C4-2B (cell line): ENCODE data around the gene RIMS3.

ENCODE experiments used
- H3K27ac ChIP-seq: fragments of 450-650 bp; 2 replicates; pipeline ENCODE4 v1.5.1; 2017
- ZFX ChIP-seq: fragments of 450-650 bp; IDR thresholded peaks from 2 replicates; pipeline ENCODE4 v1.6.1; 2017
- TF ChIP-seq, protein P1 (sequence below): fragments of 450-650 bp; conservative IDR thresholded peaks from 2 replicates; pipeline ENCODE4 v1.5.1; 2017; ENCODE audit warnings: mild to moderate bottlenecking

The RIMS3 gene

DNA sequence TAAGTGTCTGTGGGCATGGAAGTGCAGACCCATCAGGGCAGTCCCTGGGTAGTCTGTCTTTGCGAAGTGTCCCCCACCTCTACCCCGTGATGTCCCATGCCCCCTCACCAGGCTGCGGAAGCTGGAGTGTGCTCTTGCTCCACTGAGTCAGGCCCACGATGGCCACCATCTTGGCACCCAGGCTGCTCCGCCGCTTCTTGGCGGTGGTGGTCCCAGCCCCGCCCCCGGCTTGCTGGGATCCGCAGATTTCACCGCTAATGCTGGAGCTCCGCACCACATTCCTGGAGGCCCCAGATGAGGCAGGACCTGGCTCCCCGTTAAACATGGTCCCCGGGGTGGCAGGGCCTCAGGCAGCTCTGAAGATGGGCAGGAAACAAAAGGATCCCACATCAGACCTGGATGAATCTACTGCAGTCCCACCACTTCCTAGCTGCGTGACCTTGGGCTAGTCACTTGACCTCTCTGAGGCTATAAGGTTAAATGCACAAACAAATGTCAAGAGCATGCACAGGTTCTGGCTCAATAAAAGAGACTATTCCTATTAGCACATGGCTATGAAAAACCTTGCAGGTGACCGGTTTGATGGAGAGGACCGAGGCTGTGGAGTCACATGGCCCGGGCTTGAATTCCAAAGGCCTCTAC lies 23.8 kb downstream of the RIMS3 start:
- TF ChIP-seq ZFX, result no peak
- TF ChIP-seq, protein P1, sequence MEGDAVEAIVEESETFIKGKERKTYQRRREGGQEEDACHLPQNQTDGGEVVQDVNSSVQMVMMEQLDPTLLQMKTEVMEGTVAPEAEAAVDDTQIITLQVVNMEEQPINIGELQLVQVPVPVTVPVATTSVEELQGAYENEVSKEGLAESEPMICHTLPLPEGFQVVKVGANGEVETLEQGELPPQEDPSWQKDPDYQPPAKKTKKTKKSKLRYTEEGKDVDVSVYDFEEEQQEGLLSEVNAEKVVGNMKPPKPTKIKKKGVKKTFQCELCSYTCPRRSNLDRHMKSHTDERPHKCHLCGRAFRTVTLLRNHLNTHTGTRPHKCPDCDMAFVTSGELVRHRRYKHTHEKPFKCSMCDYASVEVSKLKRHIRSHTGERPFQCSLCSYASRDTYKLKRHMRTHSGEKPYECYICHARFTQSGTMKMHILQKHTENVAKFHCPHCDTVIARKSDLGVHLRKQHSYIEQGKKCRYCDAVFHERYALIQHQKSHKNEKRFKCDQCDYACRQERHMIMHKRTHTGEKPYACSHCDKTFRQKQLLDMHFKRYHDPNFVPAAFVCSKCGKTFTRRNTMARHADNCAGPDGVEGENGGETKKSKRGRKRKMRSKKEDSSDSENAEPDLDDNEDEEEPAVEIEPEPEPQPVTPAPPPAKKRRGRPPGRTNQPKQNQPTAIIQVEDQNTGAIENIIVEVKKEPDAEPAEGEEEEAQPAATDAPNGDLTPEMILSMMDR, result no peak
- H3K27ac ChIP-seq, result no peak overlapping the region

DNA sequence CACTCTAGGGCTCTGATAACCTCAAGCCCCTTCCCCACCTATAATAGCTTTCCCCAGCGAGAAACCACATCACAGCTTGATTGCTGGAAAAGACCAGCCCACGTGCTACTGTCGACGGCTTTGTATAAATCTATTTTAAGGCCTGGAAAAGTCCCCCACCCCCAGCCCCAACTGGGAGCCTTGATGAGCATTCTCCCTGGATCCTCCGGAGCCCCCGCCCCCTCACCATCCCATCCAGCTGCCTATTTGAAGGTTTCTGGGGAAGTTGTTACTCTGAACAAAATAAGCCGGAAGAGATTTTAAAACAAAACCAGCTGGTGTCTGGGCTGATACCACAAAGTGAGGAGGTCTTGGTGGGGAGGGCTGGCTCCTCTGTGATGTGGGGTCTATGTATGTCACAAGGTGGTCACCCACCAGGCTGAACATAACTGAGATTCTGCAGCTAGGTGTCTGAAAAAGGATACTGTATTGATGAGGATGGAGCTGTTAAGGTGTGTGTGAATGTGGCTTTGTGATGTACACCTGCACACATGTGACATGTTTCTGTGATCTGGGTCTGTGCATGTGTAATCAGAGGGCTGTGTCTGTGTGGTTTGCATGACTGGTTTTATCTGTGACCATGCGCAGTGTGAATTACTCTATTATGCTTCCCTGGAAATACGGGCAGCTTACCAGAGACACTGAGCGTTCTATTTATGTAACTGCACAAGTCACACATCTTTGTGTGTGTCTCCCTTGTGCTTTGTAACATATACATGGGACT lies 25.0 kb downstream of the RIMS3 start:
- H3K27ac ChIP-seq, result no peak overlapping the region
- TF ChIP-seq, protein P1, result no peak
- TF ChIP-seq ZFX, result no peak

- no peak for TF ChIP-seq ZFX
- TF ChIP-seq, protein P1, result no peak
These were observed 27.1 kb downstream of the RIMS3 start for GRCh38 chr1:40638097-40639036.

GRCh38 chr1:40637470-40638007 lies 27.9 kb downstream of the RIMS3 start:
- TF ChIP-seq, protein P1, result no peak
- TF ChIP-seq ZFX, result no peak
- H3K27ac ChIP-seq, result no peak overlapping the region

More at GRCh38 chr1:40638097-40639036, 27.1 kb downstream of the RIMS3 start:
- H3K27ac ChIP-seq, result no peak overlapping the region

GRCh38 chr1:40636777-40637176 lies 28.7 kb downstream of the RIMS3 start:
- TF ChIP-seq, protein P1, result no peak
- no peak for TF ChIP-seq ZFX
- H3K27ac ChIP-seq, result no peak overlapping the region

DNA sequence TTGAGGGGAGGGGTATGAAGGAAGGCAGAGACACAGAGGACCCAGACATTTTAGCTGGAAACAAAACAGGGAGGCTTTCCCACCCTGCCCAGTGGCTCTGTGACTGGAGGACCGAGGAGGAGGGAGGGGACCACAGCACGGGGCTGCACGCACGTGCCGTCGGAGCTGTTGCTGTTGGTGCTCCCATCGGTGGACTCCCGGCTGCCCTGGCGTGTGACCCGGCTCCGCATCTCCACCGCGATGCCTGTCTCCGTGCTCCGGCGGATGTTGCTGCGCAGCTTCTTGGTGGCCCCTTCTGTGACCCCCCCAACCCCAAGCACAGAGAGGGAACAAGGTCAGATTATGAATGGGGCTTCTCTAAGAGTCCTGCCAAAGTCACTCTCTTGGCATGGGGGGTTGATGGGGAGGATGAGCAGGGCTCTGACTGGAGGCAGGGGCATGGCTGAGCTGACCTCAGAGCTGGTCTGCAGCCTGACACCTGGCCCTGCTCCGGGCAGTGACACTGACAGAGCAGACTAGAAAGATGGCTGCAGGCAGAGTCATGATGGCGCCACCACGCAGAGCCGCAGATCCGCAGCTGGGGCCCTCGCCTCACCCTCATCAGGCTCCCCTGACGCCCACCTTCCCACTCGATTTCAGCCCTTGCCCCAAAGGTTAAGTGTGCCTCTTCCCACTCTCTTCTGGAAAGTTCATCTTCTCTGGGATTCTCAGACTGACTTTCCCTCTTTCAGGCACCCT lies 29.6 kb downstream of the RIMS3 start:
- H3K27ac ChIP-seq, result no peak overlapping the region
- TF ChIP-seq, protein P1, result no peak
- TF ChIP-seq ZFX, result no peak
